Peyer's patch (tissue), 4 donors: ENCODE results near the gene TBL3. TPM values are rescaled to one million over a fixed set of nuclear protein-coding genes. Genes with fewer than 3 reads are reported as not detected.

ENCODE experiments used
- DNase-seq, 3 donors: peaks; one replicate each; pipeline ENCODE4 v3.0.0-alpha.2; 2017 to 2019
- H3K27ac ChIP-seq, 4 donors: fragments of 200-600 bp; sonication (generic); one replicate each; pipeline ENCODE4 v1.5.1; 2016 to 2019
- H3K27me3 ChIP-seq, 2 donors: fragments of 200-600 bp; sonication (generic); one replicate each; pipeline ENCODE4 v1.5.1; 2019
- H3K36me3 ChIP-seq, 3 donors: fragments of 200-600 bp; sonication (generic); one replicate each; pipeline ENCODE4 v1.5.1; 2016 to 2019
- H3K4me1 ChIP-seq, 4 donors: fragments of 200-600 bp; sonication (generic); one replicate each; pipeline ENCODE4 v1.5.1; 2016 to 2019
- H3K4me3 ChIP-seq, 4 donors: fragments of 200-600 bp; sonication (generic); 1 replicate in 3 of 4; 2 replicates in 1 of 4; pipeline ENCODE4 v1.5.1; 2016 to 2019; ENCODE audit warnings: mild to moderate bottlenecking in 1 of 4
- H3K9me3 ChIP-seq, 4 donors: fragments of 200-600 bp; sonication (generic); one replicate each; pipeline ENCODE4 v1.5.1; 2016 to 2019; ENCODE audit warnings: mild to moderate bottlenecking in 1 of 4
- CTCF ChIP-seq, 6 experiments: fragments of 450-650 bp in 4 of 6; fragments of 200-600 bp in 2 of 6; sonication (generic) in 1 of 6; IDR thresholded peaks; one replicate each; pipeline ENCODE4 v1.5.1; 2017 to 2019; ENCODE audit warnings: antibody characterized with exemption in 6 of 6, mild to moderate bottlenecking in 3 of 6, moderate library complexity in 1 of 6
- POLR2A ChIP-seq, 2 donors: fragments of 450-650 bp; IDR thresholded peaks; one replicate each; pipeline ENCODE4 v1.5.1; 2017; ENCODE audit warnings: antibody characterized with exemption in 2 of 2, mild to moderate bottlenecking in 2 of 2, moderate library complexity in 2 of 2
- total RNA-seq, 4 donors: library from RNA; depleted of rRNA; stranded (reverse); fragments of >200 nt; gene quantifications; one replicate each; pipeline ENCODE4 v1.1.0, GENCODE V29; 2016

TBL3 gene
- total RNA-seq, 4 donors from 2014 or later = 19.8 to 50.8 (median 39.1) TPM

GRCh38 chr16:1991135-1991551 lies 19.3 kb downstream of the TBL3 start:
- Histone ChIP-seq H3K4me1 (peaks cover 3 to 40% (median 15%) of the 10 kb centered on the region in 4 donors), H3K27ac (peak overlapping the region; percentile 18 to 85 (median 80)), H3K27me3 (peaks cover 0 to 22% of the 10 kb centered on the region in 2 donors), H3K4me3 (peak overlapping the region; percentile 38 to 71 (median 46)), H3K9me3 (peaks cover 0 to 4% (median 0%) of the 10 kb centered on the region in 4 donors), H3K36me3 (peaks cover 0 to 16% (median 0%) of the 10 kb centered on the region in 3 donors)
- DNase-seq = peak in 2 of 3 donors; percentile 93
- TF ChIP-seq POLR2A (IDR thresholded peaks at IDR 0.05) (no peak), CTCF (IDR thresholded peaks at IDR 0.05) (no peak)

- no peak for DNase-seq
- peak overlapping the region; percentile 73 to 85 (median 78) for H3K27ac ChIP-seq
- peaks cover 0 to 4% (median 0%) of the 10 kb centered on the region in 4 donors for H3K9me3 ChIP-seq
- no peak for TF ChIP-seq CTCF (IDR thresholded peaks at IDR 0.05)
- no peak for TF ChIP-seq POLR2A (IDR thresholded peaks at IDR 0.05)
- peaks cover 3 to 37% (median 15%) of the 10 kb centered on the region in 4 donors for H3K4me1 ChIP-seq
- peak overlapping the region; percentile 12 to 71 (median 42) for H3K4me3 ChIP-seq
- peaks cover 0 to 22% of the 10 kb centered on the region in 2 donors for H3K27me3 ChIP-seq
- H3K36me3 ChIP-seq = peaks cover 0 to 12% (median 0%) of the 10 kb centered on the region in 3 donors
These were observed 19.7 kb downstream of the TBL3 start for GRCh38 chr16:1991588-1991947.

- peak; percentile 98 to 99 (median 98) for DNase-seq
- peak in 1 of 6 experiments; percentile 6 for TF ChIP-seq CTCF (IDR thresholded peaks at IDR 0.05)
- TF ChIP-seq POLR2A (IDR thresholded peaks at IDR 0.05) = peak; percentile 49 to 50
- H3K4me1 ChIP-seq = peaks cover 3 to 37% (median 15%) of the 10 kb centered on the region in 4 donors
- H3K27me3 ChIP-seq = peaks cover 0 to 22% of the 10 kb centered on the region in 2 donors
- H3K4me3 ChIP-seq = peak overlapping the region; percentile 12 to 71 (median 42)
- H3K27ac ChIP-seq = peak overlapping the region; percentile 73 to 85 (median 78)
- H3K36me3 ChIP-seq = peaks cover 0 to 7% (median 0%) of the 10 kb centered on the region in 3 donors
- H3K9me3 ChIP-seq = peaks cover 0 to 4% (median 0%) of the 10 kb centered on the region in 4 donors
These were observed 20.3 kb downstream of the TBL3 start for GRCh38 chr16:1991948-1992703.

GRCh38 chr16:1992704-1993317 lies 21.0 kb downstream of the TBL3 start:
- TF ChIP-seq POLR2A (IDR thresholded peaks at IDR 0.05) (no peak), CTCF (IDR thresholded peaks at IDR 0.05) (no peak)
- Histone ChIP-seq H3K4me1 (peaks cover 3 to 37% (median 15%) of the 10 kb centered on the region in 4 donors), H3K9me3 (peaks cover 0 to 4% (median 0%) of the 10 kb centered on the region in 4 donors), H3K27me3 (peaks cover 0 to 22% of the 10 kb centered on the region in 2 donors), H3K36me3 (peaks cover 0 to 7% (median 0%) of the 10 kb centered on the region in 3 donors), H3K4me3 (peak overlapping the region in 3 of 4 donors; percentile 38 to 71 (median 47)), H3K27ac (peak overlapping the region; percentile 5 to 85 (median 76))
- DNase-seq = no peak

GRCh38 chr16:1993731-1994131 lies 21.9 kb downstream of the TBL3 start:
- Histone ChIP-seq H3K27me3 (peaks cover 0 to 22% of the 10 kb centered on the region in 2 donors), H3K4me1 (peaks cover 3 to 42% (median 15%) of the 10 kb centered on the region in 4 donors), H3K27ac (peak overlapping the region in 2 of 4 donors; percentile 9 to 55), H3K9me3 (peaks cover 0 to 4% (median 0%) of the 10 kb centered on the region in 4 donors), H3K36me3 (peaks cover 0 to 16% (median 0%) of the 10 kb centered on the region in 3 donors), H3K4me3 (no peak overlapping the region)
- TF ChIP-seq POLR2A (IDR thresholded peaks at IDR 0.05) (no peak), CTCF (IDR thresholded peaks at IDR 0.05) (no peak)
- DNase-seq = no peak
